RWPE2 (cell line): ENCODE results near the gene CIB4.

Experiments used
- ATAC-seq: fragments of 200-7000 bp; cut with Tn5 transposase; 3 replicates; pipeline ENCODE4 v1.9.1; 2021; ENCODE audit warnings: low read depth
- DNase-seq: peaks from one replicate; pipeline ENCODE4 v3.0.0-alpha.2; 2020; ENCODE audit warnings: low spot score
- H3K27ac ChIP-seq: fragments of 450-650 bp; 2 replicates; pipeline ENCODE4 v1.5.1; 2017; ENCODE audit warnings: mild to moderate bottlenecking; ENCODE audit not compliant: poor library complexity, severe bottlenecking
- H3K27me3 ChIP-seq: fragments of 250-450 bp; sonication (Bioruptor Pico); 2 replicates; pipeline ENCODE4 v1.5.1; 2021; ENCODE audit warnings: mild to moderate bottlenecking, moderate library complexity; ENCODE audit not compliant: insufficient read depth, poor library complexity, severe bottlenecking
- H3K36me3 ChIP-seq: fragments of 250-450 bp; sonication (Bioruptor Pico); 2 replicates; pipeline ENCODE4 v1.5.1; 2020; ENCODE audit warnings: low read depth, mild to moderate bottlenecking, moderate library complexity
- H3K4me1 ChIP-seq: fragments of 250-450 bp; sonication (Bioruptor Pico); 2 replicates; pipeline ENCODE4 v1.5.1; 2021; ENCODE audit warnings: mild to moderate bottlenecking, moderate library complexity; ENCODE audit not compliant: insufficient read depth, poor library complexity, severe bottlenecking
- H3K4me3 ChIP-seq: fragments of 250-450 bp; sonication (Bioruptor Pico); 2 replicates; pipeline ENCODE4 v1.5.1; 2021; ENCODE audit warnings: mild to moderate bottlenecking, moderate library complexity; ENCODE audit not compliant: severe bottlenecking
- H3K9me3 ChIP-seq: fragments of 250-450 bp; sonication (Bioruptor Pico); 2 replicates; pipeline ENCODE4 v1.5.1; 2021; ENCODE audit warnings: mild to moderate bottlenecking, moderate library complexity; ENCODE audit not compliant: severe bottlenecking
- CTCF ChIP-seq: fragments of 450-650 bp; IDR thresholded peaks from one replicate; pipeline ENCODE4 v1.5.1; 2017; ENCODE audit warnings: mild to moderate bottlenecking, moderate library complexity; ENCODE audit not compliant: poor library complexity, severe bottlenecking

The CIB4 gene

GRCh38 chr2:26605999-26606846 is 34.9 kb downstream of the CIB4 start:
- ATAC-seq: no peak
- Histone ChIP-seq H3K27ac (no peak overlapping the region), H3K9me3 (no peaks in the 10 kb centered on the region), H3K4me1 (peaks cover 10% of the 10 kb centered on the region), H3K27me3 (no peaks in the 10 kb centered on the region), H3K4me3 (no peak overlapping the region), H3K36me3 (no peaks in the 10 kb centered on the region)
- no peak for DNase-seq
- TF ChIP-seq CTCF: no peak

- Histone ChIP-seq H3K9me3 (no peaks in the 10 kb centered on the region), H3K4me3 (no peak overlapping the region), H3K27ac (no peak overlapping the region), H3K27me3 (no peaks in the 10 kb centered on the region), H3K36me3 (no peaks in the 10 kb centered on the region), H3K4me1 (peaks cover 10% of the 10 kb centered on the region)
- peak; percentile 84 for TF ChIP-seq CTCF
- ATAC-seq: peak; percentile 72
- DNase-seq: peak; percentile 41
These were observed 35.8 kb downstream of the CIB4 start for GRCh38 chr2:26605195-26605998.

- no peak for DNase-seq
- no peaks in the 10 kb centered on the region for H3K9me3 ChIP-seq
- ATAC-seq: no peak
- H3K36me3 ChIP-seq: no peaks in the 10 kb centered on the region
- no peak for TF ChIP-seq CTCF
- peaks cover 14% of the 10 kb centered on the region for H3K4me1 ChIP-seq
- no peak overlapping the region for H3K4me3 ChIP-seq
- H3K27ac ChIP-seq: no peak overlapping the region
- H3K27me3 ChIP-seq: no peaks in the 10 kb centered on the region
These were observed 38.6 kb downstream of the CIB4 start for GRCh38 chr2:26602575-26602974.

GRCh38 chr2:26599387-26599786 is 41.8 kb downstream of the CIB4 start:
- Histone ChIP-seq H3K9me3 (no peaks in the 10 kb centered on the region), H3K36me3 (no peaks in the 10 kb centered on the region), H3K27me3 (no peaks in the 10 kb centered on the region), H3K27ac (no peak overlapping the region), H3K4me1 (peaks cover 13% of the 10 kb centered on the region), H3K4me3 (no peak overlapping the region)
- DNase-seq (no peak), ATAC-seq (no peak)
- no peak for TF ChIP-seq CTCF
